ENCODE measurements around the gene SLC39A6. TPM values are rescaled to one million over a fixed set of nuclear protein-coding genes. Genes with fewer than 3 reads are reported as not detected.

The SLC39A6 gene
- total and polyA plus RNA-seq, 8 donors = 2.9 to 24.5 (median 16.4) TPM

- TF ChIP-seq, protein P1, sequence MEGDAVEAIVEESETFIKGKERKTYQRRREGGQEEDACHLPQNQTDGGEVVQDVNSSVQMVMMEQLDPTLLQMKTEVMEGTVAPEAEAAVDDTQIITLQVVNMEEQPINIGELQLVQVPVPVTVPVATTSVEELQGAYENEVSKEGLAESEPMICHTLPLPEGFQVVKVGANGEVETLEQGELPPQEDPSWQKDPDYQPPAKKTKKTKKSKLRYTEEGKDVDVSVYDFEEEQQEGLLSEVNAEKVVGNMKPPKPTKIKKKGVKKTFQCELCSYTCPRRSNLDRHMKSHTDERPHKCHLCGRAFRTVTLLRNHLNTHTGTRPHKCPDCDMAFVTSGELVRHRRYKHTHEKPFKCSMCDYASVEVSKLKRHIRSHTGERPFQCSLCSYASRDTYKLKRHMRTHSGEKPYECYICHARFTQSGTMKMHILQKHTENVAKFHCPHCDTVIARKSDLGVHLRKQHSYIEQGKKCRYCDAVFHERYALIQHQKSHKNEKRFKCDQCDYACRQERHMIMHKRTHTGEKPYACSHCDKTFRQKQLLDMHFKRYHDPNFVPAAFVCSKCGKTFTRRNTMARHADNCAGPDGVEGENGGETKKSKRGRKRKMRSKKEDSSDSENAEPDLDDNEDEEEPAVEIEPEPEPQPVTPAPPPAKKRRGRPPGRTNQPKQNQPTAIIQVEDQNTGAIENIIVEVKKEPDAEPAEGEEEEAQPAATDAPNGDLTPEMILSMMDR (IDR thresholded peaks at IDR 0.05) = no peak
Measured at GRCh38 chr18:36058674-36059073, 70.5 kb downstream of the SLC39A6 start.

More at GRCh38 chr18:36058674-36059073, 70.5 kb downstream of the SLC39A6 start:
- ATAC-seq (no peak), FAIRE-seq (no peak), DNase-seq (no peak)
- no peaks in the 10 kb centered on the region for H3K27me3 ChIP-seq
- no peaks in the 10 kb centered on the region for H3K9me3 ChIP-seq
- H3K27ac ChIP-seq = no peak overlapping the region
- no peaks in the 10 kb centered on the region for H3K36me3 ChIP-seq
- H3K4me3 ChIP-seq = no peak overlapping the region
- H3K4me1 ChIP-seq = peaks cover 0 to 4% (median 4%) of the 10 kb centered on the region in 3 donors
- intact Hi-C loops (cut with DNase I) = no loop called here
- 90 to 92% methylated on average over 3 of the region's 3 CpGs for WGBS, 2 donors

Other genes starting within 250 kb of the SLC39A6 start
- 10 to 100 TPM; 16.5 to 30.9 (median 22.4) TPM for gene RPRD1A, start 61.8 kb downstream of the SLC39A6 start, total RNA-seq
- 10 to 100 TPM; 14.0 to 21.5 TPM for gene RPRD1A, start 61.8 kb downstream of the SLC39A6 start, polyA plus RNA-seq
- gene ELP2, start 559 bp upstream of the SLC39A6 start, total RNA-seq = 10 to 100 TPM; 35.1 to 56.3 (median 46.0) TPM
- 10 to 100 TPM; 53.8 to 73.3 TPM for gene ELP2, start 559 bp upstream of the SLC39A6 start, polyA plus RNA-seq
- 1 to 10 TPM in 3 of 6 donors, under 1 TPM in 3; 0.75 to 1.6 (median 1.1) TPM for gene MOCOS, start 58.2 kb upstream of the SLC39A6 start, total RNA-seq
- gene MOCOS, start 58.2 kb upstream of the SLC39A6 start, polyA plus RNA-seq = under 1 TPM; 0.49 to 0.87 TPM
- 1 to 10 TPM in 2 of 6 donors, under 1 TPM in 4; 0.25 to 4.3 (median 0.76) TPM for gene FHOD3, start 168.4 kb upstream of the SLC39A6 start, total RNA-seq
- 1 to 10 TPM; 1.6 to 1.7 TPM for gene FHOD3, start 168.4 kb upstream of the SLC39A6 start, polyA plus RNA-seq

All from pancreas (tissue), 10 donors.